ENCODE measurements around the gene FBXO41.

GRCh38 chr2:73233932-73234832, 50.1 kb downstream of the FBXO41 start, which contains the start of gene CCT7:
- TF ChIP-seq, protein P1, sequence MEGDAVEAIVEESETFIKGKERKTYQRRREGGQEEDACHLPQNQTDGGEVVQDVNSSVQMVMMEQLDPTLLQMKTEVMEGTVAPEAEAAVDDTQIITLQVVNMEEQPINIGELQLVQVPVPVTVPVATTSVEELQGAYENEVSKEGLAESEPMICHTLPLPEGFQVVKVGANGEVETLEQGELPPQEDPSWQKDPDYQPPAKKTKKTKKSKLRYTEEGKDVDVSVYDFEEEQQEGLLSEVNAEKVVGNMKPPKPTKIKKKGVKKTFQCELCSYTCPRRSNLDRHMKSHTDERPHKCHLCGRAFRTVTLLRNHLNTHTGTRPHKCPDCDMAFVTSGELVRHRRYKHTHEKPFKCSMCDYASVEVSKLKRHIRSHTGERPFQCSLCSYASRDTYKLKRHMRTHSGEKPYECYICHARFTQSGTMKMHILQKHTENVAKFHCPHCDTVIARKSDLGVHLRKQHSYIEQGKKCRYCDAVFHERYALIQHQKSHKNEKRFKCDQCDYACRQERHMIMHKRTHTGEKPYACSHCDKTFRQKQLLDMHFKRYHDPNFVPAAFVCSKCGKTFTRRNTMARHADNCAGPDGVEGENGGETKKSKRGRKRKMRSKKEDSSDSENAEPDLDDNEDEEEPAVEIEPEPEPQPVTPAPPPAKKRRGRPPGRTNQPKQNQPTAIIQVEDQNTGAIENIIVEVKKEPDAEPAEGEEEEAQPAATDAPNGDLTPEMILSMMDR (conservative IDR thresholded peaks at IDR 0.05): no peak
- peak; percentile 86 for TF ChIP-seq ZFX (IDR thresholded peaks at IDR 0.05)
